Measurements from ENCODE around the gene MAP3K5. TPM values are rescaled to one million over a fixed set of nuclear protein-coding genes. Genes with fewer than 3 reads are reported as not detected.
"Not testable (repeated sequence)": the region's sequence is repeated elsewhere in the genome, so short reads cannot be mapped to it uniquely, and the experiment has no call there.

The MAP3K5 gene
- total RNA-seq, 1 donor from 2014 or later, result 6.3 TPM

- DNase-seq (ENCODE audit: low spot score), result no peak
- no peak for ATAC-seq
These were observed 19.4 kb downstream of the MAP3K5 start for GRCh38 chr6:136772685-136773472.

DNA sequence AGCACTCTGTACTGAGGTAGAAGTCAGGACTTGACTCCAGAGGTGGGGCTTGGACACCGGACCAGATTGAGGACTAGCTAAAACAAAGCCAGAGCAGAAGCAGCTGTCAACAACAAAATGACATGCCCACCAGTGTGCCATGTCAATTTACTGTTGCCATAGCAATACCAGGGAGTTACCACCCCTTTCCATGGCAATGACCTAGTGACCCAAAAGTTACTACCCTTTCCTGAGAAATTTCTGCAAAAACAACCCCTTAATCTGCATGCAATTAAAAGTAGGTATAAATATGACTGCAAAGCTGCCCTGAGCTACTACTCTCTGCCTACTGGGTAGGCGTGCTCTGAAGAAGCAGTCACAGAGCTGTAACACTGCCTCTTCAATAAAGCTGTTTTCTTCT is 21.0 kb downstream of the MAP3K5 start:
- no peak for DNase-seq (ENCODE audit: low spot score)
- no peak for ATAC-seq

- DNase-seq (ENCODE audit: low spot score) (no peak), ATAC-seq (no peak)
These were observed 22.5 kb downstream of the MAP3K5 start for GRCh38 chr6:136769759-136770158.

DNA sequence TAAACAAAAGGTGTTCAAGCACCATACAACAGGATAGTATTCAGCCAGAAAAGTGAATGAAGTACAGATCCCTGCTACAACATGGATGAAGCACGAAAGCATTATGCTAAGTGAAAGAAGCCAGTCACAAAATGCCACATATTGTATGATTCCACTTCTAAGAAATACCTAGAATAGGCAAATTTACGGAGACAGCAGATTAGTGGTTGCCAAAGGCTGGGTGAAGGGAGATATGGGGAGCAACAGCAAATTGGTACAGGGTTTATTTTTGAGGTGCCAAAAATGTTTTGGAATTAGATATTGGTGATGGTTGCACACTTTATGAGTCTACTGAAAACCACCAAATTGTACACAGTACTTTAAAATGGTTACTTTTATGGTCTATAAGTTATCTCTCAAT is 23.2 kb downstream of the MAP3K5 start:
- ATAC-seq (no peak), DNase-seq (ENCODE audit: low spot score) (no peak)

- DNase-seq (ENCODE audit: low spot score) (no peak), ATAC-seq (peak; percentile 45)
These were observed 24.5 kb downstream of the MAP3K5 start for GRCh38 chr6:136767570-136768309.

DNA sequence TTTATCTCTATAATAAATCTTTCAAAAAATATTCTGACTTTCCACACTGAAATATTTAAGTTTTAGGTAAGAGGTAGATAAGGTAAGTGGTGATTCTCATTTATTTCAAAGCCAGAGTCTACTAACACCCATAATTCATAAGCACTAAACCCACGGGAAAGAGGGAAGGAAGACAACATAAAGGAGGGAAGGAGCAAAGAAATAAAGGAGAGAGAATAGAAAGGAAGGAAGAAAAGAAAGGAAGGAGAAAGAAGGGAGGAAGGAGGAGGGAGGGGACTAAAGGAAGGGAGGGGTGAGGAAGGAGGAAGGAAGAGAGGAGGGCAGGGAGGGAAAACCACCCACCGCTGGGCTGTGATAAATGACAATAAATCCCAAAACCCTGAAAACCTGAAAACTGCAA is 25.2 kb downstream of the MAP3K5 start:
- no peak for DNase-seq (ENCODE audit: low spot score)

GRCh38 chr6:136766274-136766673 is 26.0 kb downstream of the MAP3K5 start:
- peak; percentile 63 for ATAC-seq

More for the DNA sequence above, 25.2 kb downstream of the MAP3K5 start:
- ATAC-seq, result no peak

DNA sequence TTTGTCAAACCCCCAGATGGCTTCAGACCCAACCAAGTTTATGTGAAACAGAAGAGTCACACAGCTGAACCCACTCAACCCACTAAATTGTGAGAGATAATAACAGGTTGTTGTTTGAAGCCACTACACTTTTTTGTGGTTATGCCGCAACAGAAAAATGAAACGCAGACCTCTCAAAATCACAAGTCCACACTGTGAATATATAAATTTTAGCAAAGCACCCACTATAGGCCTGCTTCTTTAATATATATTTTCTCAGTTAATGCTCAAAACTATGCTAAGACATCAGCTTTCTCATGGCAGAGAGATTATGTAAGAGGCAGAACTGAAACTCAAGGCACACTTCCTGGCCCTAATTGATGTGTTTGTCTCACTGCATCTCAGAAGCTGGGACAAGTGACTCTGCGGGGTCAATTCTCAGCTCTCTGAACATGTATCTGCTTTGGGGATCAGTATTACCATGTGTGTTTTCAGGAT is 27.7 kb downstream of the MAP3K5 start:
- DNase-seq (ENCODE audit: low spot score) (no peak), ATAC-seq (no peak)

More at GRCh38 chr6:136766274-136766673, 26.0 kb downstream of the MAP3K5 start:
- DNase-seq (ENCODE audit: low spot score), result no peak

DNA sequence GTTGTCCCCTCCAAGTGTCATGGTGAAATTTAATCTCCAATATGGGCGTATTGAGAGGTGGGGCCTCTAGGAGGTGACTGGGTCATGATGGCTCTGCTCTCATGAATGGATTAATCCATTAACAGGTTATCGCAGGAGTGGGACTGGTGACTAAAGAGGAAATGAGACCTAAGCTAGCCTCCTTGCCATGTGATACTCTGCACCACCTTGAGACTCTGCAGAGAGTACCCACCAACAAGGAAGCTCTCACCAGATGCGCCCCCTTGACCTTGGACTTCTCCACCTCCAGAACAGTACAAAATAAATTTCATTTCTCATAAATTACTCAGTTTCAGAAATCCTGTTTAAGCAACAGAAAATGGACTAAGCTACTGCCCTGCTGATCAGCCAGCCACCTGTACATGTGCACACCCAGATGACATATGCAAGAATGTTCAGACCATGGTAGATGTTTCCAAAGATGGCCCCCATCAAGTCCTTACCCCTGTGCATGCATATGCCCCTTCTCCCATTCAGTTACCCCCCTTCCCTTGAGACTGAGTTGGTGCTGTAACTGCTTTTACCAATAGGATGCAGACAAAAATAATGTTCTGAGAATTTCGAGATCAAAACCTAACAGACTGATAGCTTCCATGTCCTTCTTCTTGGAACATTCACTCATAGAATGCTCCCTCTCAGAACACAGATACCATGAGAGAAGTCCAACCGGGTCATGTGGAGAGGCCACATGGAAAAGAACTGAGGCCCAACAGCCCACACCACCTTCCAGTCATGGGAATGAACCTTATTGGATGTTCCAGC is 28.4 kb downstream of the MAP3K5 start:
- no peak for ATAC-seq
- DNase-seq (ENCODE audit: low spot score), result no peak

GRCh38 chr6:136763255-136763654 is 29.0 kb downstream of the MAP3K5 start:
- ATAC-seq (no peak), DNase-seq (ENCODE audit: low spot score) (no peak)

DNA sequence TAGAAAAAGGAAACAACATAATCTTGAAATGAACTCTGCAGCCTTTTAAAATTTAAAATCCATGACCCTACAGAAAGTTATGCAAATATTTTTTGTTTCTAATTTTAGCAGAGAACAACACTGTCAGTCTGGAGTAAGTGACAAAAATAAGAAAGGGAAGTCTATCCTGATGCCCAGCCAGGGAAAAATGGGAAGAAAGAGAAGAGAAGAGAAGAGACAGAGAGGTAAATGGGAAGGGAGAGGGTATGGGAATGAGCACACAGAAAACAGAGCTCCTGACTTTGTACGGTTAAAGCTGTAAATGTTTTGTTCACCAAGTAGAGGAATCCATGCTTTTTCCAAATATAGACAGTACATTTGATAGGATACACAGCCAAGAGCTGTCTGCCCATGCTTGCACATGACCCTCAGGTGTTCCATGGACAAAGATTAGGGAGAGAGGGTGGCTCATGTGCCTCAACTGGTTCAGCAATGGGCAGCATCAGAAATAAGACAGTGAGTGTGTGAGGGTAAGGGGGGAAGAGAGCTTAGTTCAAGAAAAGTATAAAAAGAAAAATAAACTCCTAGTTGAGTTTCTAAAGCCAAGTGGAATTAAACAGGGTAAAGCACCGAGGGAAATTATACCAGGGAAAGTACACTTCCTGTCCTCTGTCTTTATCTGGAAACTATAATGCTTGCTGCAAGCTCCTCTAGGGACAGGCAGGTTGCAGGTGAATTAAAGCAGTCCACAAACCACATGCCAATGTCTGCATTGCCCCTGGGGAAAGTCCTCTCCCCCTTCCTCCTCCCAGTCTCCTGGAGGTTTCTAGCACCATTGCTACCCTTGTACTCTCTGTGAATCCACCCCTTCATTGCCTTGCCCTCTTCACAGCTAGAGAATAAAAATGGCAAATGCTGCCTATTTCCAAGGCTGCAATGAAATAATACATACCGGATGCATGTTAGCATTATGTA is 30.0 kb downstream of the MAP3K5 start:
- ATAC-seq (peak; percentile 47), DNase-seq (ENCODE audit: low spot score) (no peak)

DNA sequence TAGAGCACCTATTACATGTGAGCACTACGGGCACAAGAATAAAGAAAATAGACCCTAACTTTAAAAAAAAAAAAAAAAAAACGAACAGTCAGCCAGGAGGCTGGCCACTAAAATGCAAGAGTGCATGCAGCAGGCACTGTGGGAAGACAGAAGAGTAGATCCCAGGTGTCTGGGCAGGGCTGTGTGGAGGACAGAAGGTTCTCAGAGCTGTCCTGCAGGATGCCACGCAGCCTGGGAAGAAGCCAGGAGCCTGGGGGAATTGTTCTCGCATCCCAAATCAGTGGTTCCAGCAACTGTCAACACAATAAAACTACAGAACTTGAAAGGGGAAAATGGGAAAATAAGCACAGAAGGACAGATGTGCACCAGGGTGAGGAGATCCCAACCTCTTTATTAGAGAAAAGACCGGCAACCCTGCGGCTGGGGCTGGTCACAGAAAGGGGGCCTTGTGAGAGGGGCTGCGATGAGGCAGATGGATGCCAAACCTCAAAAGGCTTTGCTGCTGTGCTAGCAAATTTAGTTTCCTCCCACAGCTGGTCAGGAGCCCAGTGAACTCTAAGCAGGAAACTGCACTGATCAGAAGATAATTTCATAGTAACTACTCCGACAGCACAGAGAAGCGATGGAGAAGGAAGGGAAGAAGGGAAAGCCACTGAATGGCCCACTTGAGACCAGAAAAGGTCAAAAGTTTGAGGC is 30.9 kb downstream of the MAP3K5 start:
- ATAC-seq (peak; percentile 79), DNase-seq (ENCODE audit: low spot score) (no peak)

- not testable (repeated sequence) for DNase-seq (ENCODE audit: low spot score)
- ATAC-seq, result peak; percentile 13
These were observed 31.5 kb downstream of the MAP3K5 start for GRCh38 chr6:136760781-136761180.

DNA sequence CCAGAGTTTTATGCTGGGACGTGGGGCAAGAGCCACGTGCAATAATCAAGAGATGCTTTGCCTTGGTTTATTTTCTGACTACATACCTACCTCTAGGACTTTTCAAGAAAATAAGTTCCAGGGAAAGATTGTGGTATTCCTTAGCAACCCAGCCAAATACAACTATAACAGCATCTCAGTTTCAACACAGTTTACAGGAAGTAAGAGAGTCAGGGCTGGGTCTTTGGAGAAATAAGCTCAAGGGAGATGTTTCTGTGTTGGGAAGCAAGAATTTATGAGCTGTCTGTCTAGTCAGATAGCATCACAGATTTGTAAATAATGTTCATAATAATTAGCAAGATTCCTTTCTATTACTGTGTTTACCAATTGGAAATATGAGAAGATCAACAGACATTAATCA is 35.1 kb downstream of the MAP3K5 start:
- DNase-seq (ENCODE audit: low spot score) (no peak), ATAC-seq (no peak)

GRCh38 chr6:136754820-136755219 is 37.5 kb downstream of the MAP3K5 start:
- no peak for ATAC-seq
- DNase-seq (ENCODE audit: low spot score), result no peak

DNA sequence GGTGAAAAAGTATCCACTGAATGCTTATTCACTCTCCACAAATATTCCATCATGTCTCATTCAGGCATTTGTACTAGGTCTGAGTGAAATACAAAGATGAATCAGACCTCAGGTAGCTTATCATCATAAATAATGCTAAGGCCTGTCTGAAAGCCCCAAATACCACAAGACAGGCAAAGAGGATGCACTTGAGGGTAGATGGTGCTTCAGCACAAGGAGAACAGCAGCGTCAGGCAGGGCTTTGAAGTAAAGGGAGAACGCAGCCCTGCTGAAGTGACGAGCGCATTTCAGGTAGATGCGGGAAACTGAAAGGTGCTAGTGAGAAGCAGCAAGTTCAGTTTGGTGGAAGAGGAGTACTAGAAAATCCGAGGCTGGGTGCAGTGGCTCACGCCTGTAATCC is 38.7 kb downstream of the MAP3K5 start:
- ATAC-seq (no peak), DNase-seq (ENCODE audit: low spot score) (no peak)

DNA sequence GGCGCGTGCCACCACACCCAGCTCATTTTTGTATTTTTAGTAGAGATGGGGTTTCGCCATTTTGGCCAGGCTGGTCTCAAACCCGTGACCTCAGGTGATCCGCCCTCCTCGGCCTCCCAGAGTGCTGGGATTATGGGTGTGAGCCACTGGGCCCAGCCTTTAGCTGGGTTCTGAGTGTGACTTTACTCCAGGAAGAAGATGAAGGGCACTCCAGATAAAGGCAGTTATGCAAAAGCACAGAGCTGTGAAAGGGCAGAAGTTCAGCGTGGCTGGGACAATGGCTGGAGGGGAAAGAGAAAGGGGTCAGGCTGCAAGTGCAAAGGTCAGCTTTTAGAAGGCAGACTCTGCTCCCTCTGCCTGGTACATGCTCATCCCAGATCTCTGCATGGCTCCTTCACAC is 39.7 kb downstream of the MAP3K5 start:
- DNase-seq (ENCODE audit: low spot score), result peak; percentile 53
- ATAC-seq, result peak; percentile 91

GRCh38 chr6:136751991-136752390 is 40.3 kb downstream of the MAP3K5 start:
- no peak for DNase-seq (ENCODE audit: low spot score)
- no peak for ATAC-seq

GRCh38 chr6:136751522-136751956 is 40.7 kb downstream of the MAP3K5 start:
- ATAC-seq (no peak), DNase-seq (ENCODE audit: low spot score) (no peak)

All from left lobe of liver (tissue), 2 donors.